Loucy (cell line): ENCODE results near the gene CD109.

Experiments
- H2AFZ ChIP-seq: fragments of 200-600 bp; sonication (generic); 2 replicates; pipeline ENCODE4 v1.6.0; 2016; ENCODE audit warnings: antibody characterized with exemption, mild to moderate bottlenecking, low read length, moderate library complexity
- H3F3A ChIP-seq: fragments of 200-600 bp; 2 replicates; pipeline ENCODE4 v1.6.0; 2016; ENCODE audit warnings: antibody characterized with exemption, low read depth, mild to moderate bottlenecking
- H3K27me3 ChIP-seq: fragments of 200-600 bp; sonication (generic); 2 replicates; pipeline ENCODE4 v1.6.1; 2014; ENCODE audit warnings: low read length, mild to moderate bottlenecking; ENCODE audit not compliant: insufficient read depth, poor library complexity, severe bottlenecking
- H3K36me3 ChIP-seq: fragments of 200-600 bp; sonication (generic); 2 replicates; pipeline ENCODE4 v1.6.1; 2016; ENCODE audit warnings: low read length; ENCODE audit not compliant: insufficient read depth
- H3K4me1 ChIP-seq: fragments of 200-600 bp; sonication (generic); 2 replicates; pipeline ENCODE4 v1.5.1; 2014; ENCODE audit warnings: low read length, mild to moderate bottlenecking; ENCODE audit not compliant: insufficient read depth, poor library complexity, severe bottlenecking
- H3K4me2 ChIP-seq: fragments of 200-600 bp; sonication (generic); 2 replicates; pipeline ENCODE4 v1.6.0; 2014; ENCODE audit warnings: antibody characterized with exemption, low read length, low read depth, mild to moderate bottlenecking; ENCODE audit not compliant: poor library complexity, severe bottlenecking
- H3K4me3 ChIP-seq: fragments of 200-600 bp; sonication (generic); 2 replicates; pipeline ENCODE4 v1.5.1; 2014; ENCODE audit warnings: low read length, mild to moderate bottlenecking, mixed read lengths; ENCODE audit not compliant: poor library complexity, severe bottlenecking
- H3K79me2 ChIP-seq: fragments of 200-600 bp; sonication (generic); 2 replicates; pipeline ENCODE4 v1.6.1; 2014; ENCODE audit warnings: low read length; ENCODE audit not compliant: insufficient read depth
- H3K9ac ChIP-seq: fragments of 200-600 bp; sonication (generic); 2 replicates; pipeline ENCODE4 v1.6.0; 2014; ENCODE audit warnings: mild to moderate bottlenecking, low read depth, low read length, moderate library complexity; ENCODE audit not compliant: poor library complexity, severe bottlenecking
- H3K9me2 ChIP-seq: fragments of 200-600 bp; sonication (generic); replicated peaks from 2 replicates; pipeline ENCODE4 v1.6.1; 2016; ENCODE audit warnings: low read depth, low read length, mixed read lengths
- H3K9me3 ChIP-seq: fragments of 200-600 bp; sonication (generic); 2 replicates; pipeline ENCODE4 v1.6.1; 2014; ENCODE audit warnings: mild to moderate bottlenecking, antibody characterized with exemption, low read length, low read depth; ENCODE audit not compliant: insufficient read depth
- H4K20me1 ChIP-seq: fragments of 200-600 bp; sonication (generic); 2 replicates; pipeline ENCODE4 v1.6.0; 2014; ENCODE audit warnings: antibody characterized with exemption, low read length, mild to moderate bottlenecking; ENCODE audit not compliant: insufficient read depth, poor library complexity, severe bottlenecking
- CTCF ChIP-seq: fragments of 200-600 bp; sonication (generic); conservative IDR thresholded peaks from 2 replicates; pipeline ENCODE4 v1.5.1; 2014; ENCODE audit warnings: mild to moderate bottlenecking, antibody characterized with exemption, low read length
- EZH2phosphoT487 ChIP-seq: fragments of 200-600 bp; IDR thresholded peaks from 2 replicates; pipeline ENCODE4 v1.6.1; 2018; ENCODE audit warnings: antibody characterized with exemption, mild to moderate bottlenecking, moderate library complexity, borderline replicate concordance

The CD109 gene

GRCh38 chr6:73860303-73860702, 164.3 kb downstream of the CD109 start:
- Histone ChIP-seq H3K4me2 (no peak overlapping the region), H3K9me2 (no peaks in the 10 kb centered on the region), H3K36me3 (no peaks in the 10 kb centered on the region), H3K4me1 (no peaks in the 10 kb centered on the region), H3F3A (no peaks in the 10 kb centered on the region), H3K4me3 (no peak overlapping the region), H4K20me1 (no peaks in the 10 kb centered on the region), H3K79me2 (no peaks in the 10 kb centered on the region), H2AFZ (no peak overlapping the region), H3K9me3 (no peaks in the 10 kb centered on the region), H3K27me3 (no peaks in the 10 kb centered on the region), H3K9ac (no peak overlapping the region)
- no peak for TF ChIP-seq EZH2phosphoT487
- TF ChIP-seq CTCF, result no peak

- TF ChIP-seq CTCF (no peak), EZH2phosphoT487 (no peak)
- no peak overlapping the region for H3K4me3 ChIP-seq
- H3K36me3 ChIP-seq, result no peaks in the 10 kb centered on the region
- H4K20me1 ChIP-seq, result no peaks in the 10 kb centered on the region
- H3K4me2 ChIP-seq, result no peak overlapping the region
- no peaks in the 10 kb centered on the region for H3K9me3 ChIP-seq
- no peaks in the 10 kb centered on the region for H3F3A ChIP-seq
- H3K79me2 ChIP-seq, result no peaks in the 10 kb centered on the region
- H3K9me2 ChIP-seq, result no peaks in the 10 kb centered on the region
- no peaks in the 10 kb centered on the region for H3K27me3 ChIP-seq
- H2AFZ ChIP-seq, result no peak overlapping the region
- H3K4me1 ChIP-seq, result no peaks in the 10 kb centered on the region
- H3K9ac ChIP-seq, result no peak overlapping the region
Measured at GRCh38 chr6:73866305-73866704, 170.3 kb downstream of the CD109 start.

- H3K36me3 ChIP-seq, result no peaks in the 10 kb centered on the region
- no peaks in the 10 kb centered on the region for H3K27me3 ChIP-seq
- no peaks in the 10 kb centered on the region for H3F3A ChIP-seq
- no peaks in the 10 kb centered on the region for H3K9me2 ChIP-seq
- TF ChIP-seq CTCF (no peak), EZH2phosphoT487 (no peak)
- H3K4me2 ChIP-seq, result no peak overlapping the region
- no peak overlapping the region for H2AFZ ChIP-seq
- H4K20me1 ChIP-seq, result no peaks in the 10 kb centered on the region
- H3K4me3 ChIP-seq, result no peak overlapping the region
- no peaks in the 10 kb centered on the region for H3K9me3 ChIP-seq
- H3K79me2 ChIP-seq, result no peaks in the 10 kb centered on the region
- H3K4me1 ChIP-seq, result no peaks in the 10 kb centered on the region
- H3K9ac ChIP-seq, result no peak overlapping the region
Measured at GRCh38 chr6:73867411-73867810, 171.4 kb downstream of the CD109 start.
